Measurements from ENCODE around the gene LCN15. TPM values are rescaled to one million over a fixed set of nuclear protein-coding genes. Genes with fewer than 3 reads are reported as not detected.
"Not testable (repeated sequence)": the region's sequence is repeated elsewhere in the genome, so short reads cannot be mapped to it uniquely, and the experiment has no call there.

LCN15 gene
- total and polyA plus RNA-seq, 7 experiments from 2014 or later = not detected

GRCh38 chr9:136774416-136775045 is 10.2 kb upstream of the LCN15 start:
- H3K27me3 ChIP-seq (ENCODE audit: control insufficient read depth in 2 of 2, insufficient read depth in 2 of 2, low read length in 2 of 2) = no peaks in the 10 kb centered on the region
- H3K36me3 Mint-ChIP-seq = peaks cover 0 to 5% (median 0%) of the 10 kb centered on the region in 5 donors
- H3K4me1 Mint-ChIP-seq = peaks cover 0 to 11% (median 3%) of the 10 kb centered on the region in 7 donors
- no peaks in the 10 kb centered on the region for H3K4me1 ChIP-seq (ENCODE audit: control insufficient read depth in 2 of 2, insufficient read depth in 2 of 2, low read length in 2 of 2)
- H3K27me3 Mint-ChIP-seq = peaks cover 10 to 22% (median 13%) of the 10 kb centered on the region in 5 donors
- POLR2A ChIA-PET = no interaction called here
- no peak overlapping the region for H3K4me3 Mint-ChIP-seq
- no peak overlapping the region for H3K4me3 ChIP-seq (ENCODE audit: low read length)
- CTCF ChIA-PET = interaction anchor here (0.8 kb wide), 1 partner anchor 401 kb away, joined by 3 read pairs; no protein-coding TSS in a partner anchor
- no peak overlapping the region for H3K27ac Mint-ChIP-seq
- H3K36me3 ChIP-seq (ENCODE audit: control insufficient read depth in 2 of 3, insufficient read depth in 3 of 3, low read length in 3 of 3) = no peaks in the 10 kb centered on the region
- no peak overlapping the region for H3K27ac ChIP-seq (ENCODE audit: low read depth, low read length)
- peaks cover 0 to 10% (median 0%) of the 10 kb centered on the region in 3 experiments for H3K9me3 ChIP-seq (ENCODE audit: control insufficient read depth in 2 of 3, low read length in 3 of 3)
- ATAC-seq (no peak), DNase-seq (no peak)
- peaks cover 0 to 11% (median 5%) of the 10 kb centered on the region in 11 donors for H3K9me3 Mint-ChIP-seq
- intact Hi-C loops (cut with micrococcal nuclease) = no loop called here

DNA sequence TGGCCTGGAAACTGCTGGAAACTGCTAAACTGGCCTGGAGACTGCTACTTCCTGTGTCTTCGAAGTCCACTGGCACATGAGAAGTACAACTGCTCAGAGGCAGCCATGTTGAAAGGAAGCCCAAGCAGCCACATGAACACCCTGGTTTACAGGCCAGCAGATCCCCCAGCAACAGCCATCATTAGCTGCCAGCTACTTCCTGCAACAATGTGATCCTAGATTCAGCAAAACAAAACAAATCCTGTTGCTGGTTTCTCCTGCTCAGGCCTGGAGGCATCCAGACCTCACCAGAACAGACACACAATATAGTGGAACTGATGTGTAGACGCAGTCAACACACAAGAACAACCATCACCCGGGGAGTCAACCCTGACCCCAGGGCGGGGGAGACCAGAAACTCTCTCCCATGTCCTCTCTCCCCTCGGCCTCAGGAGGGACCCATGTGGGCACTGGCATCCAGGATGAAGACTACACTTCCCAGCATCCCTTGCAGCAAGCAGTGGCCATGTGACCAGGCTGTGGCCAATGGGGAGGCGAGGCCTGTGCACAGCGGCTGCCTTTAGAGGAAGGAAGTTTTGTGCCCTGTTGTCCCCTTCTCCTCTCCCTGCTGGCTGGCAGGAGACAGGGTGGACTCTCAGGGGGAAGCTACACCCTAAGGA is 9.2 kb upstream of the LCN15 start:
- H3K4me3 ChIP-seq (ENCODE audit: low read length) = no peak overlapping the region
- Mint-ChIP-seq H3K9me3 (peaks cover 0 to 11% (median 5%) of the 10 kb centered on the region in 11 donors), H3K27me3 (peaks cover 5 to 14% (median 13%) of the 10 kb centered on the region in 5 donors), H3K36me3 (peaks cover 0 to 5% (median 0%) of the 10 kb centered on the region in 5 donors), H3K27ac (no peak overlapping the region), H3K4me3 (no peak overlapping the region), H3K4me1 (peaks cover 0 to 6% (median 3%) of the 10 kb centered on the region in 7 donors)
- no peaks in the 10 kb centered on the region for H3K4me1 ChIP-seq (ENCODE audit: control insufficient read depth in 2 of 2, insufficient read depth in 2 of 2, low read length in 2 of 2)
- H3K27me3 ChIP-seq (ENCODE audit: control insufficient read depth in 2 of 2, insufficient read depth in 2 of 2, low read length in 2 of 2) = no peaks in the 10 kb centered on the region
- CTCF ChIA-PET = no interaction called here
- peak; percentile 54 for ATAC-seq
- DNase-seq = no peak
- H3K36me3 ChIP-seq (ENCODE audit: control insufficient read depth in 2 of 3, insufficient read depth in 3 of 3, low read length in 3 of 3) = no peaks in the 10 kb centered on the region
- H3K27ac ChIP-seq (ENCODE audit: low read depth, low read length) = no peak overlapping the region
- H3K9me3 ChIP-seq (ENCODE audit: control insufficient read depth in 2 of 3, low read length in 3 of 3) = peaks cover 0 to 10% (median 0%) of the 10 kb centered on the region in 3 experiments
- intact Hi-C loops (cut with micrococcal nuclease) = no loop called here
- POLR2A ChIA-PET = no interaction called here

GRCh38 chr9:136771907-136772415 is 7.6 kb upstream of the LCN15 start:
- no peak for DNase-seq
- H3K4me3 Mint-ChIP-seq = no peak overlapping the region

DNA sequence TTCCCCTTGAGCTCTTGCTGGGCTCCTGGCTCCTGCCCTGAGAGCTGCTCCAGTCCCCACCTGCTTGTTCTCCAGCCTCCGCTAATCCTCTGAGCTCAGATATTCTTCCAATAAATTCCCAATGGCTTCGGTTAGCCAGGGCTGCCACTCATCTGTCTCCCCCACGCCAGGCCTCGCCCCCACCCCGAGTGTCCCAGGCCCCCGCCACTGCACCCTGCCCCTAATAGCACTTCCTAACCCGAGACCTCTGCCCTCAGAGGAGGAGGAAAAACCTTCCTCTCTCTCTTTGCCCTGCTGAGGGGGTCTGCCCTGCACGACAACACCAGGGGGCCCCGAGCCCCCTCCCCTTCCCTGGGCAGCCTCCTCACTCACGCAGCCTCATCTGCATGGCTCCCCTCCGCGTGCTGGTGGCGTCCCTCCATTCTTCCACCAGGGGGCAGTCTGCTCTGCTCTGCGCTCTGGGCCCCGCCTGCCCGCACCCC is 5.4 kb upstream of the LCN15 start:
- no peak overlapping the region for H3K27ac ChIP-seq (ENCODE audit: low read depth, low read length)
- peaks cover 0 to 10% (median 5%) of the 10 kb centered on the region in 7 donors for H3K4me1 Mint-ChIP-seq
- POLR2A ChIA-PET = no interaction called here
- CTCF ChIA-PET = interaction anchor here (0.6 kb wide), 1 partner anchor 95 kb away, joined by 3 read pairs; no protein-coding TSS in a partner anchor
- H3K9me3 Mint-ChIP-seq = peaks cover 0 to 11% (median 5%) of the 10 kb centered on the region in 11 donors
- peak overlapping the region in 2 of 10 donors; percentile 38 to 47 for H3K4me3 Mint-ChIP-seq
- DNase-seq (peak in 7 of 9 donors; percentile 26 to 63 (median 37)), ATAC-seq (peak; percentile 90)
- peaks cover 0 to 10% (median 0%) of the 10 kb centered on the region in 3 experiments for H3K9me3 ChIP-seq (ENCODE audit: control insufficient read depth in 2 of 3, low read length in 3 of 3)
- H3K27me3 ChIP-seq (ENCODE audit: control insufficient read depth in 2 of 2, insufficient read depth in 2 of 2, low read length in 2 of 2) = no peaks in the 10 kb centered on the region
- no peak overlapping the region for H3K4me3 ChIP-seq (ENCODE audit: low read length)
- H3K27me3 Mint-ChIP-seq = peaks cover 0 to 22% (median 17%) of the 10 kb centered on the region in 5 donors
- H3K27ac Mint-ChIP-seq = no peak overlapping the region
- H3K36me3 ChIP-seq (ENCODE audit: control insufficient read depth in 2 of 3, insufficient read depth in 3 of 3, low read length in 3 of 3) = no peaks in the 10 kb centered on the region
- H3K36me3 Mint-ChIP-seq = peaks cover 0 to 5% (median 0%) of the 10 kb centered on the region in 5 donors
- H3K4me1 ChIP-seq (ENCODE audit: control insufficient read depth in 2 of 2, insufficient read depth in 2 of 2, low read length in 2 of 2) = no peaks in the 10 kb centered on the region
- intact Hi-C loops (cut with micrococcal nuclease) = loop anchor here in 1 of 2 donors (2.0 kb wide), 1 partner anchor 15 kb away; no protein-coding TSS in a partner anchor

More at GRCh38 chr9:136771907-136772415, 7.6 kb upstream of the LCN15 start:
- ATAC-seq = no peak
- no peaks in the 10 kb centered on the region for H3K4me1 ChIP-seq (ENCODE audit: control insufficient read depth in 2 of 2, insufficient read depth in 2 of 2, low read length in 2 of 2)
- CTCF ChIA-PET = interaction anchor here (0.7 to 1.2 kb wide), 2 partner anchors 12 to 292 kb away, joined by 3 to 6 read pairs; no protein-coding TSS in a partner anchor
- Mint-ChIP-seq H3K27me3 (peaks cover 0 to 15% (median 12%) of the 10 kb centered on the region in 5 donors), H3K9me3 (peaks cover 0 to 11% (median 5%) of the 10 kb centered on the region in 11 donors), H3K4me1 (peaks cover 0 to 6% (median 3%) of the 10 kb centered on the region in 7 donors), H3K27ac (no peak overlapping the region), H3K36me3 (peaks cover 0 to 5% (median 0%) of the 10 kb centered on the region in 5 donors)
- H3K27ac ChIP-seq (ENCODE audit: low read depth, low read length) = no peak overlapping the region
- POLR2A ChIA-PET = no interaction called here
- peaks cover 0 to 10% (median 0%) of the 10 kb centered on the region in 3 experiments for H3K9me3 ChIP-seq (ENCODE audit: control insufficient read depth in 2 of 3, low read length in 3 of 3)
- H3K27me3 ChIP-seq (ENCODE audit: control insufficient read depth in 2 of 2, insufficient read depth in 2 of 2, low read length in 2 of 2) = no peaks in the 10 kb centered on the region
- intact Hi-C loops (cut with micrococcal nuclease) = loop anchor here in 1 of 2 donors (2.0 kb wide), 1 partner anchor 13 kb away; no protein-coding TSS in a partner anchor
- no peak overlapping the region for H3K4me3 ChIP-seq (ENCODE audit: low read length)
- H3K36me3 ChIP-seq (ENCODE audit: control insufficient read depth in 2 of 3, insufficient read depth in 3 of 3, low read length in 3 of 3) = no peaks in the 10 kb centered on the region

- H3K27me3 ChIP-seq (ENCODE audit: control insufficient read depth in 2 of 2, insufficient read depth in 2 of 2, low read length in 2 of 2); H3K36me3 ChIP-seq (ENCODE audit: control insufficient read depth in 2 of 3, insufficient read depth in 3 of 3, low read length in 3 of 3); H3K4me1 Mint-ChIP-seq; H3K4me3 ChIP-seq (ENCODE audit: low read length); H3K9me3 ChIP-seq (ENCODE audit: control insufficient read depth in 2 of 3, low read length in 3 of 3); POLR2A ChIA-PET; H3K9me3 Mint-ChIP-seq; H3K4me1 ChIP-seq (ENCODE audit: control insufficient read depth in 2 of 2, insufficient read depth in 2 of 2, low read length in 2 of 2); intact Hi-C loops (cut with micrococcal nuclease); H3K36me3 Mint-ChIP-seq; ATAC-seq; CTCF ChIA-PET; H3K27ac ChIP-seq (ENCODE audit: low read depth, low read length): not testable (repeated sequence)
- Mint-ChIP-seq H3K4me3 (peak overlapping the region in 2 of 10 donors; percentile 10 to 18), H3K27ac (peak overlapping the region in 1 of 9 donors; percentile 16), H3K27me3 (peaks cover 0 to 22% (median 13%) of the 10 kb centered on the region in 5 donors)
- peak in 1 of 9 donors; percentile 51 for DNase-seq
Observed at GRCh38 chr9:136766410-136767120, 2.2 kb upstream of the LCN15 start.

DNA sequence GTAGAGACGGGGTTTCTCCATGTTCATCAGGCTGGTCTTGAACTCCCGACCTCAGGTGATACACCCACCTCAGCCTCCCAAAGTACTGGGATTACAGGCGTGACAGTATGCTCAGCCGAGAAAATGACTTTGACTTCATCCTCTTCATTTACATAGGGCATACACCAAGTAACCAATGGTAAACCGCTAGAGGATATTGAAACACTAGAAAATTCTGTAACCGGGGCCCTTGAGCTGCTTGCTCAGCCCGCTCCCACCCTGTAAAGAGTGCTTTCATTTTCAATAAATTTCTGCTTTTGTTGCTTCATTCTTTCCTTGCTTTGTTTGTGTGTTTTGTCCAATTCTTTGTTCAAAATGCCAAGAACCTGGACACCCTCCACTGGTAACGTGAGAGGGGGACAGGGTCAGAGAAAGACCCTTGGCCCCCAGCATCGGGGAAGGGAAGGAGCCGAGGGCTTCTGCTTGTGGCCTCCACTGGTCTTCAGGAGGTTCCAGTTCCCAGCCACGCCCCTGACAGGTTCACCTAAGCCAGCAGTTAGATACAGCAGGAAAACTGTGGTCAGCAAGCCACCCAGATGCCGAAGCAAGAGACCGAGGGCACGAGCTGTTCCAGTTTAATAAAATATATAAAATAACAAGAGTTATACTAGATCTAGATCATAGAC is 1.6 kb upstream of the LCN15 start:
- H3K4me3 ChIP-seq (ENCODE audit: low read length); H3K4me1 ChIP-seq (ENCODE audit: control insufficient read depth in 2 of 2, insufficient read depth in 2 of 2, low read length in 2 of 2); H3K4me3 Mint-ChIP-seq; H3K27ac ChIP-seq (ENCODE audit: low read depth, low read length); intact Hi-C loops (cut with micrococcal nuclease); POLR2A ChIA-PET; ATAC-seq; H3K27me3 ChIP-seq (ENCODE audit: control insufficient read depth in 2 of 2, insufficient read depth in 2 of 2, low read length in 2 of 2); H3K36me3 Mint-ChIP-seq; H3K36me3 ChIP-seq (ENCODE audit: control insufficient read depth in 2 of 3, insufficient read depth in 3 of 3, low read length in 3 of 3); H3K27ac Mint-ChIP-seq; DNase-seq; H3K9me3 ChIP-seq (ENCODE audit: control insufficient read depth in 2 of 3, low read length in 3 of 3); CTCF ChIA-PET; H3K9me3 Mint-ChIP-seq: not testable (repeated sequence)
- H3K27me3 Mint-ChIP-seq = peaks cover 1 to 22% (median 13%) of the 10 kb centered on the region in 5 donors
- H3K4me1 Mint-ChIP-seq = peaks cover 0 to 12% (median 0%) of the 10 kb centered on the region in 7 donors
